ENCODE results near the gene TRIM67. TPM values are rescaled to one million over a fixed set of nuclear protein-coding genes. Genes with fewer than 3 reads are reported as not detected.
"Not testable (repeated sequence)": the region's sequence is repeated elsewhere in the genome, so short reads cannot be mapped to it uniquely, and the experiment has no call there.

Gene TRIM67
- total and polyA plus RNA-seq, 2 of the 4 experiments (the other 2 are of a cell fraction) = not detected

GRCh38 chr1:231211005-231211857 is 49.4 kb downstream of the TRIM67 start (continued):
- no peak; the same call in 1 of the 2 replicates for TF ChIP-seq MAZ (IDR thresholded peaks at IDR 0.05; ENCODE audit: borderline replicate concordance, low read depth, low read length)
- TF ChIP-seq POLR2A (IDR thresholded peaks at IDR 0.05; ENCODE audit: low read depth, low read length) = no peak

- H3K36me3 ChIP-seq (ENCODE audit: control insufficient read depth, insufficient read depth, low read length); H3K23ac ChIP-seq (ENCODE audit: low read depth, low read length); H2AFZ ChIP-seq (replicated peaks; ENCODE audit: low read length, poor library complexity); H3K14ac ChIP-seq (replicated peaks; ENCODE audit: low read depth, low read length); H2BK20ac ChIP-seq (ENCODE audit: low read depth, low read length); POLR2A ChIA-PET (ENCODE audit: unreplicated experiment); H3K79me1 ChIP-seq (ENCODE audit: low read depth in 1 of 2, low read length in 2 of 2); H3K4ac ChIP-seq (ENCODE audit: low read depth, low read length); H3K18ac ChIP-seq (ENCODE audit: low read depth, low read length); CTCF ChIA-PET; H3K9me1 ChIP-seq (ENCODE audit: insufficient read depth, low read length); H2BK120ac ChIP-seq (ENCODE audit: low read depth, low read length); H3K27ac ChIP-seq (ENCODE audit: insufficient read depth, low read length); H3K4me2 ChIP-seq (ENCODE audit: low read depth, low read length); H3K9me3 ChIP-seq (ENCODE audit: control insufficient read depth, insufficient read depth, low read length); H2BK5ac ChIP-seq (ENCODE audit: low read depth, low read length, poor library complexity, severe bottlenecking); H2AK5ac ChIP-seq (ENCODE audit: low read depth, low read length); H2BK15ac ChIP-seq (ENCODE audit: low read depth, low read length); H2AK9ac ChIP-seq (replicated peaks; ENCODE audit: low read depth, low read length, poor library complexity); H4K20me1 ChIP-seq (ENCODE audit: insufficient read depth, low read length); H4K8ac ChIP-seq (ENCODE audit: low read depth in 2 of 2, low read length in 2 of 2); dilution Hi-C loops (cut with HindIII; ENCODE audit: low sequenced_read_pairs, unreplicated experiment); H3K4me3 ChIP-seq (ENCODE audit: insufficient read depth, low read depth, low read length); H3K56ac ChIP-seq (ENCODE audit: extremely low read depth, insufficient read depth, low read length); DNase-seq; H3K4me1 ChIP-seq (ENCODE audit: control insufficient read depth, insufficient read depth, low read length); ATAC-seq (ENCODE audit: low read depth); BruUV-seq (replicated peaks); H4K91ac ChIP-seq (ENCODE audit: insufficient read depth, low read depth, low read length); H4K5ac ChIP-seq (ENCODE audit: low read depth, low read length); H3K9ac ChIP-seq (ENCODE audit: low read depth, low read length): not testable (repeated sequence)
- intact Hi-C loops (cut with micrococcal nuclease) = loop anchor here (5.0 kb wide), 2 partner anchors 220 to 570 kb away; partner anchors contain the start of gene COG2
- H3K27me3 ChIP-seq (ENCODE audit: control insufficient read depth, insufficient read depth, low read length) = peaks cover 28% of the 10 kb centered on the region
- no CpG with 5 or more reads among the region's 5 CpGs for WGBS, 2 experiments (ENCODE audit: extremely low coverage in 2 of 2, insufficient read length in 1 of 2)
- in situ Hi-C loops (cut with MboI; ENCODE audit: low sequenced_read_pairs) = loop anchor here (5.0 kb wide), 2 partner anchors 295 to 415 kb away; no protein-coding TSS in a partner anchor
Observed at GRCh38 chr1:231212301-231212700, 50.4 kb downstream of the TRIM67 start.

Data from IMR-90 (cell line).